ENCODE measurements around the gene ATP6V0E1. TPM values are rescaled to one million over a fixed set of nuclear protein-coding genes. Genes with fewer than 3 reads are reported as not detected.

ATP6V0E1 gene
- total RNA-seq, 4 donors from 2014 or later, result 174 to 267 (median 238) TPM

GRCh38 chr5:173001229-173001841 is 17.8 kb downstream of the ATP6V0E1 start:
- TF ChIP-seq CTCF (IDR thresholded peaks at IDR 0.05), result no peak
- DNase-seq (ENCODE audit: low spot score), result no peak
- ATAC-seq (ENCODE audit: low FRiP score), result no peak

GRCh38 chr5:173003360-173003759 is 19.8 kb downstream of the ATP6V0E1 start:
- ATAC-seq (ENCODE audit: low FRiP score), result no peak
- no peak for TF ChIP-seq CTCF (IDR thresholded peaks at IDR 0.05)
- DNase-seq (ENCODE audit: low spot score), result no peak

- no peak for ATAC-seq (ENCODE audit: low FRiP score)
Measured at GRCh38 chr5:173004013-173004412, 20.4 kb downstream of the ATP6V0E1 start.

GRCh38 chr5:173004447-173004846 is 20.9 kb downstream of the ATP6V0E1 start:
- no peak for TF ChIP-seq CTCF (IDR thresholded peaks at IDR 0.05)
- no peak for ATAC-seq (ENCODE audit: low FRiP score)

More at GRCh38 chr5:173004013-173004412, 20.4 kb downstream of the ATP6V0E1 start:
- no peak for DNase-seq (ENCODE audit: low spot score)
- TF ChIP-seq CTCF (IDR thresholded peaks at IDR 0.05), result no peak

GRCh38 chr5:173010021-173010420 is 26.4 kb downstream of the ATP6V0E1 start:
- ATAC-seq (ENCODE audit: low FRiP score) (no peak), DNase-seq (ENCODE audit: low spot score) (no peak)
- TF ChIP-seq CTCF (IDR thresholded peaks at IDR 0.05), result no peak

More at GRCh38 chr5:173004447-173004846, 20.9 kb downstream of the ATP6V0E1 start:
- no peak for DNase-seq (ENCODE audit: low spot score)

GRCh38 chr5:173010547-173011464 is 27.2 kb downstream of the ATP6V0E1 start:
- TF ChIP-seq CTCF (IDR thresholded peaks at IDR 0.05), result no peak
- DNase-seq (ENCODE audit: low spot score), result peak; percentile 30
- ATAC-seq (ENCODE audit: low FRiP score), result no peak
